GM12891 (cell line): ENCODE results near the gene DYNC1H1.

Experiments used
- PAX5 ChIP-seq: IDR thresholded peaks from 2 replicates; pipeline ENCODE4 v1.6.1; 2011; ENCODE audit warnings: low read length, moderate library complexity, mild to moderate bottlenecking; ENCODE audit not compliant: insufficient read depth, severe bottlenecking
- POLR2A ChIP-seq: IDR thresholded peaks from 2 replicates; pipeline ENCODE4 v1.6.1; 2011; ENCODE audit warnings: low read depth, low read length, control low read depth
- POLR2AphosphoS5 ChIP-seq: IDR thresholded peaks from 2 replicates; pipeline ENCODE4 v1.6.1; 2011; ENCODE audit warnings: low read depth, low read length, control low read depth
- POU2F2 ChIP-seq: IDR thresholded peaks from 2 replicates; pipeline ENCODE4 v1.6.1; 2011; ENCODE audit warnings: low read depth, mild to moderate bottlenecking, control low read depth, low read length, moderate library complexity
- SPI1 ChIP-seq: IDR thresholded peaks from 2 replicates; pipeline ENCODE4 v1.6.1; 2011; ENCODE audit warnings: low read depth, low read length, control low read depth
- TAF1 ChIP-seq: IDR thresholded peaks from 2 replicates; pipeline ENCODE4 v1.6.1; 2011; ENCODE audit warnings: low read depth, low read length, control low read depth

DNA sequence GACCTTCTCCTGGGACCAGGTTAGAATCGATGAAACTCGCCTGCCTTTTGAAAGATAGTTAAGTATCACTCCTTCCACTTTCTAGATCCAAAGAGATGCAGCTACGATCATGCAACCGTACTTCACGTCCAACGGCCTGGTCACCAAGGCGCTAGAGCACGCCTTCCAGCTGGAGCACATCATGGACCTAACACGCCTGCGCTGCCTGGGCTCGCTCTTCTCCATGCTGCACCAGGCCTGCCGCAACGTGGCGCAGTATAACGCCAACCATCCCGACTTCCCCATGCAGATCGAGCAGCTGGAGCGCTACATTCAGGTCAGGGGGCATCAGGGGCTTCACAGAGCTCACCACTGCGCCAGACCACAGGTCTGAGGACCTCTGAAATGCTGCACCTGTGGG lies 51.4 kb downstream of the DYNC1H1 start:
- no peak for TF ChIP-seq POLR2A
- TF ChIP-seq POLR2AphosphoS5, result no peak
- TF ChIP-seq TAF1, result no peak
- TF ChIP-seq SPI1, result no peak
- no peak for TF ChIP-seq POU2F2
- no peak for TF ChIP-seq PAX5
